NOMO-1 (cell line): ENCODE results near the gene KLK7.
"Not testable (repeated sequence)": the region's sequence is repeated elsewhere in the genome, so short reads cannot be mapped to it uniquely, and the experiment has no call there.

ENCODE experiments used
- DNase-seq, 2 experiments: peaks; one replicate each; lab custom pipeline; 2025; ENCODE audit not compliant: unreplicated experiment in 2 of 2; lab: John Stamatoyannopoulos, UW

The KLK7 gene

GRCh38 chr19:50978772-50979390, 4.8 kb downstream of the KLK7 start:
- DNase-seq: no peak

GRCh38 chr19:50977626-50978025, 6.1 kb downstream of the KLK7 start:
- no peak for DNase-seq

DNA sequence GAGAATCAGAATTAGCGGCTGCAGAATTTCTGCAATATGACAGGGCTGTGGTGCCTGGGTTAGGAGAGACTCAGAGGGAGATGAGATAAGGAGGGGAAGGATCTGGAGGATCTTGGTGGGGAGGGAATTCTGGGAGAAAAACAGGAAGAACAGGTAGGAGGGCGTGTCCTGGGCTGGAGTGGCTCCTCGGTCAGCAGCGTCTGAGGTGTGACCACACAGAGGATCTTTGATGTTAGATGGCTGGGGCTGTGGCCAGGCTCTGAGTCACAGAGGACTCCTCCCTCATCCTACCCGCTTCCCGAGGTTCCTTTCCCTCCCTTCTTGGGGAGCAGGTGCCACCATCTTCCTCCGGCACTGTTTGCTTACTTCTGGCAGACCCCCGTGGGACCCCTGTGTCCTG, 8.0 kb downstream of the KLK7 start:
- DNase-seq: no peak

DNA sequence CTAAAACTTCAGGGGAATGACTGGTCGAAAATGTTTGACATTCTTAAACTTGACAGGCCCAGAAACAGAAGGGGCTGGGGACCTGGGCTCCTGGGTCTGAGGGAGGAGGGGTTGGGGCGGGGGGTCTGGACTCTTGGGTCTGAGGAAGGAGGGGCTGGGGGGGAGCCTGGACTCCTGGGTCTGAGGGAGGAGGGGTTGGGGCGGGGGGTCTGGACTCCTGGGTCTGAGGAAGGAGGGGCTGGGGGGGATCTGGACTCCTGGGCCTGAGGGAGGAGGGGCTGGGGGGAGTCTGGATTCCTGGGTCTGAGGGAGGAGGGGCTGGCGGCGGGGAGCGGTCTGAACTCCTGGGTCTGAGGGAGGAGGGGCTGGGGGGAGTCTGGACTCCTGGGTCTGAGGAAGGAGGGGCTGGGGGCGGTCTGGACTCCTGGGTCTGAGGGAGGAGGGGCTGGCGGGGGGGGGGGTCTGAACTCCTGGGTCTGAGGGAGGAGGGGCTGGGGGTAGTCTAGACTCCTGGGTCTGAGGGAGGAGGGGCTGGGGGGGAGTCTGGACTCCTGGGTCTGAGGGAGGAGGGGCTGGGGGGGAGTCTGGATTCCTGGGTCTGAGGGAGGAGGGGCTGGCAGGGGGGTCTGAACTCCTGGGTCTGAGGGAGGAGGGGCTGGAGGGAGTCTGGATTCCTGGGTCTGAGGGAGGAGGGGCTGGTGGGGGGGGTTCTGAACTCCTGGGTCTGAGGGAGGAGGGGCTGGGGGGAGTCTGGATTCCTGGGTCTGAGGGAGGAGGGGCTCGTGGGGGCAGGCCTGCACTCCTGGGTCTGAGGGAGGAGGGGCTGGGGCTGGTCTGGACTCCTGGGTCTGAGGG, 8.8 kb downstream of the KLK7 start:
- no peak for DNase-seq

DNA sequence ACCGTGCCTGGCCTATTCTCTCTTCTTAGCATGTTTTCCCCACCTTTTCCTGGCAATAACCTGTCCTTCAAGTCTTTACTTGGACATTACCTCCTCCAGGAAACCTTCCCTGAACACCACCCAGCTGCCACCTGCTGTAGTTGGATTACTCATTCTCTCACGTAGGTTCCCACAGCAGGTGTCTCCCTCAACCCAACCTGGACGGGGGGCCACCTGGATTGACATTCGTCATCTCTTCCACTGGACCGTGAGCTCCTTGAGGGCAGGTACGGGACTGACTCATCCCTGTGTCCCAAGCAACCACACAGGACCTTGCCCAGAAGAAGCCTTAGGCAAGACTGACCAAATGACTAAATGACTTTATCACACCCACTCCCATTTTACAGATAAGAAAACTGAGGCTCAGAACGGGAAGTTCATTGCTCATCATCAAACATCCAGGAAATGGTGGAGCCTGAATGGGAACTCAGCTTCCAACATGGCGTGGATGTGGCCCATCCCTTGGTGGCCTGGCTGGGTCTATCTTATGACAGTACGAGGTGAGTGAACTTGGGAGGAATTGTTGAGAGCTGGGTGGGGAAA, 10.8 kb downstream of the KLK7 start:
- DNase-seq: no peak

- not testable (repeated sequence) for DNase-seq
Measured at GRCh38 chr19:50969810-50970209, 13.9 kb downstream of the KLK7 start.

DNA sequence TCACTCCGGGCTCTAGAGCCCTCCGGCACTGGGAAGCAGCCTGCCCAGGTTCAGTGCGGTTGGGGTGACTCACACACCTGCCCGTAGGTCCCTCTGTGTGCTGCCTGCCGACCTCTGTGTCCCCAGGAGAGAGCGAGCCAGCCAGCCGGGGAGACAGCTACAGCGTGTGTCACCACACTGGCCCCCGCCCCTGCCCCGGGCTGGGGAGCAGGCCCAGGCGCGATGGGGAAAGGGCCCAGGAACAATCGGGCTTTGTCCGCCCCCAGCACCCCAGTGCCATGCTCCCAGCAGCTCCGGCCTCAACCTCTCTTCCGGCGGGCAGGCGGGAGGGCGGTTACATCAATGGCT, 14.3 kb downstream of the KLK7 start, which contains the start of gene KLK6:
TSS of gene KLK6 (minus strand) at position 179 of the 348 bp plus-strand sequence. CDS start 1,487 bp downstream, outside the sequence.
- DNase-seq: no peak

DNA sequence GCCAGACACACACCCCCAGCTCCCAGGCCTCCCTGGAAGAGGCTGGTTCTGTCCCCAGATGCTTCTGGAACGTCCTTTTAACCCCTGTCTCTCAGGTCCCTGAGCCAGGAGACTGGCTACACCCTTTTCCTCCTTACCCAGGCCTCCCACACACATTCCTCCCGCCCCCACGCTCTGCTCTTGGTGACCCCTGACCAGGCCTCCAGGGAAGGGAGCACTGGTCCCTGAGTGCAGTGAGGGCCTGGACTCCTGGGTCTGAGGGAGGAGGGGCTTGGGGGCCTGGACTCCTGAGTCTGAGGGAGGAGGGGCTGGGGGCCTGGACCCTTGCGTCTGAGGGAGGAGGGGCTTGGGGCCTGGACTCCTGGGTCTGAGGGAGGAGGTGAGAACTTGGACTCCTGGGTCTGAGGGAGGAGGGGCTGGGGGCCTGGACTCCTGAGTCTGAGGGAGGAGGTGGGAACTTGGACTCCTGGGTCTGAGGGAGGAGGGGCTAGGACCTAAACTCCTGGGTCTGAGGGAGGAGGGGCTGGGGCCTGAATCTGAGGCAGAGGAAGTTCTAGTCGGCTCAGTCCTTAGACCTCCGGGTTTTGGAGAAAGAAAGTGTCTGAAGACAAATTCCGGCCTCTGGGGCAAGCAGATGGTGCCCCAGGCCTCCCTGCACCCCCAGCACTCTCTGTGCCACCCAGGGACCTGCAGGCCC, 14.9 kb downstream of the KLK7 start:
- DNase-seq: no peak

DNA sequence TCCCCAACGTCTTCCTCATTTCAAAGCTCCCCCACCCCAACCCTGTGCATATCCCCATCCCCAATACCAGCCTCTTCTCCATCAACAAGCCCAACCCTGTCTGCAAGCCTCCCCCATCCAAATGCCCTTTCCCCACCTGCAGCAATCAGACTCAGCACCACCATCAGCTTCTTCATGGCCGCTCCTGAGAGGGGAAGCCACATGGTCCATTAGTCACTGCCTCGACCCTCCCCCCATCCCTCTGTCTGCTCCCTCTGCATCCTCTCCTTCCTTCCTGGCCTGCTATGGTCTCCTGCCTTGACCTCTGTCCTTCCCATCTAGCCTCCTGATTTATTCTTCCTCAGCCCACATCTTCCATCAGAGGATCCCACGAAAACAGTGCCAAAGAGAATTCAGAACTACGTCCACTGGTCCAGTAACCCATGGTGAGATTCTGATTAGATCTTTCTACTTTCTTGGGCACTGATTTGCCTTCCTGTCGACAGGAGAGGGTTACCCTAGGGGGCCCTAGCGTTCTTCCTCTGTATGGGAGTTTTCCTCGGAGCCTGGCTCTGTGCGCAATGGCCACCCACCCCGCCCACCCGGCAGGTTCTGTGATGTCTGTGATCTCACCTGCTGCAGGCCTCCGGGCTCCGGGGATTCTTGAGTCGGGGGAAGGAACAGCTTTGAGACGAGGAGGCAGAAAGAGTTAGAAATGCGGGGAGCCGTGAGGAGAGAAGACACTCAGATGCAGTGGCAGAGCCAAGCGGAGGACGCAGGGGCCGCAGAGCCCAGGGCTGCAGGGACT, 15.6 kb downstream of the KLK7 start:
- DNase-seq: no peak

DNA sequence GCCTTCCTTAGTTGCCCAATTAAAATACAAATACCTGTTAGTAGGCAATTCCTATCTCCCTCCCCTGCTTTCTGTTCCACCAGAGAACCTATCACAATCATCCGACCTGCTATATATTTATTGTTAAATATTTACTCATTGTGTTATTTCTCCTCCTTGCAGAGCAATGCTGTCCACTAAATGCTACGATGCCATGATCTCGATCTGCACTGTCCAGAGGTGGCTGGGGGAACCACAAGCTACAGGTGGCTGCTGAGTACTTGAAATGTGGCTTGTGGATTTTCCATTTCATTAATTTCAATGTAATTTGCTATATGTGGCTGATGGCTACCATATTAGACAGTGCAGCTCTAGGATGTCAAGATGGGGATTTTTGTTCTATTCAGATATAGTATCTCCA, 19.5 kb downstream of the KLK7 start:
- no peak for DNase-seq

- no peak for DNase-seq
Measured at GRCh38 chr19:50963381-50963780, 20.3 kb downstream of the KLK7 start.

DNA sequence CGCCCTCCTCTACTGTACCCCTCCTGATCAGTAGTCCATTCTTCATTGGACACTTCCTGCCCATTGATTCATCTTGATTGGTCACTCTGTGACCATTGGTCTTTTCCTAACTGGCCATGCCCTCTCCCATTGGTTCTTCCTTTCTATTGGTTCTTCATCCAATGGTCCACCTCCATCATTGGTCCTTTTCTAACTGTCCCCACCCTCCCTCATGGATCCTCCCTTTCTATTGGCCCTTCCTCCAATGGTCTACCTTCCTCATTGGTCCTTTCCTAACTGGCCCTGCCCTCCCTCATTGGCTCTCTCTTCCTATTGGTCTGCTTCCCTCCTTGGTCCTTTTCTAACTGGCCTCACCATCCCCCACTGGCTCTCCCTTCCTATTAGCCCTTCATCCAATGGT, 21.5 kb downstream of the KLK7 start:
- DNase-seq: no peak

DNA sequence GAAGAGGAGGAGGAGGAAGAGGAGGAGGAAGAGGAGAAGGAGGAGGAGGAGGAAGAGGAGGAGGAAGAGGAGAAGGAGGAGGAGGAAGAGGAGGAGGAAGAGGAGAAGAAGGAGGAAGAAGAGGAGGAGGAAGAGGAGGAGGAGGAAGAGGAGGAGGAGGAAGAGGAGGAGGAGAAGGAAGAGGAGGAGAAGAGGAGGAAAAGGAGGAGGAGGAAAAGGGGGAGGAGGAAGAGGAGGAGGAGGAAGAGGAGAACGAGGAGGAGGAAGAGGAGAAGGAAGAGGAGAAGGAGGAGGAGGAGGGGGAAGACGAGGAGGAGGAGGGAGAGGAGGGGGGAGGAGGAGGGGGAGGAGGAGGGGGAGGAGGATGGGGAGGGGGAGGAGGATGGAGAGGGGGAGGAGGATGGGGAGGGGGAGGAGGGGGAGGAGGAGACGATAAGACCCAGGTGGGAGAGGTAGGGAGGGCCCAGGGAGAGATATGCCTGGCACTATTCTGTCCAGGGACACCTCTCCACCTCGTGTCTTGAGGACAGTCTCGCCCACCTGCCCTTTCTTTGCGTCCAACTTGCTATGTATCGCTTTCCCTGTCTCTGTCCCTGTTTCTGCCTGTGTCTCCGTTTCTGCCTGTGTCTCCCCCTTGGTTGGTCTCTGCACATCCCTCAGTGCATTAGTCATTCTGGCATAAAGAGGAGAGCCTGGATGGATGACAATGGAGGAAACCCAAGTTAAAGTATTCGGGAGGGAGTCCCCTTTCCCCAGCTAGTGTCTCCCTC, 23.8 kb downstream of the KLK7 start:
- DNase-seq: no peak

DNA sequence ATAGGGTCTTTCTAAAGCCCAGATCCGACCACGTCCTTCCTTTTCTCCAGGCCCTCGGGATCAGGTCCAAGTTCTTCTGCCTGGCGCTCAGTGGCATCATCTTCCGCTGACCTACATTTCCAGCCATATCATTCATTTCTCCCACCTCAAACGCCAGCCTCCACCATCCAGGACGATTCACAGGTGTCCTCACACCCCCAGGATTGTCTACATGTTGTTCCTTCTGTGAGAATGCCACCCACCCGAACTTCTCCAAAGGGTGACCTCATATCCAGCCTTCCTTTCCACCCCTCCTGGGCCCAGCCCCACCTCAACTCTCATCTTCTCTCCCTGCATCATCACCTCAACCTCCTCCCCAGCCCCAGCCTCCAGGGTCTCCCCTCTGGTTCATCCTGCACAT, 26.1 kb downstream of the KLK7 start:
- no peak for DNase-seq

DNA sequence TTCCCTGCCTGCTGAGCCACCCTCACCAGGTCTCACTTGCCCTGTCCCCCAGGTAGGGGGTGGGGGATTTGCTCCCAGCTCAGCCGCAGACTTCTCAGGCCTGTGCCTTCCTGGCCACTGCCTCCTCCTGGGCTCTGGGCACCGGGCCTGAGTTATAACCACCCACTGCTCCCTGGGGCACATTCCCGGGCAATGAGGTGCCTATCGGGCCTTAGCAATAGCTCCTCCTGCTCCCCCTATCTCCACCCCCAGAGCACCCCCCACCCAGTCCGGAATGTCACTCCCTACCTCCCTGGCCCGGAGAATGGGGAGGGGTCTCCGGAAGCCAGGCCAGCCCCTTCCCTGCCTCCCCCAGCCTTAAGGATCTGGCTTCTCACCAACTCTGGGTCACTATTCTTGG, 30.8 kb downstream of the KLK7 start, which contains the start of gene KLK5:
TSS of gene KLK5 (minus strand) at position 129 of the 400 bp plus-strand sequence. CDS start 381 bp downstream, outside the sequence.
- no peak for DNase-seq

GRCh38 chr19:50949861-50950260, 33.9 kb downstream of the KLK7 start:
- no peak for DNase-seq

DNA sequence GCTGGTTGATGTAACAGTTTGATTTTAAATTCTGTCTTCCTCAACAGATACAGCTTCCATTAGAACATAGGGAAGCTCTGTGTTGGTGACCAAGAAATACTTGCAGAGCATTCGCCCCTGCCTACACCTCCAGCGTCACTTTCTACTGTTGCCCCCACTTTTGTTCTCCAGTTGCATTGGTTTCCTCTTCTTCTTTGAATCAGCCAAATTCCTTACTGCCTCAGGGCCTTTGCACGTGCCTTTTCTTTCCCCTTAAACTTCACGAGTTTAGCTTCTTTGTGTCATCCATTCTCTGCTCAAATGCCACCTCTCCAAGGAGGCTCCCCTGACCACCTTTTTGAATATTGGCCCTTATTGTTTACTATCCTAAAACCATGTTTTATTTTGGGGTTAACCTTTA, 36.6 kb downstream of the KLK7 start:
- DNase-seq: no peak

DNA sequence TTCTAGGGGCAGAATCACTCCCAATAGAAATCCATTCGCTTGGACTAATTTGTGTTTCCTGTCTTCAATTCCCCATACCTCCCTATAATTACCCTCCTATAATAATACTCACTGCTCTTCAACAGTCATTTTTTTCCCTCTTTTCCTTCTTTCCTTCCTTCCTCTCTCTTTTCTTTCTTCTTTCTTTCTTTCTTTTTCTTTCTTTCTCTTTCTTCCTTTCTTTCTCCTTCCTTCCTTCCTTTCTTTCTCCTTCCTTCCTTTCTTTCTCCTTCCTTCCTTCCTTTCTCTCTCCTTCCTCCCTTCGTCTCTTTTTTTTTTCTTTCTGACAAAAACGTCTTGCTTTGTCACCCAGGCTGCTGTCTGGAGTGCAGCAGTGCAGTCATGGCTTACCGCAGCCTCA, 38.9 kb downstream of the KLK7 start:
- DNase-seq: no peak

DNA sequence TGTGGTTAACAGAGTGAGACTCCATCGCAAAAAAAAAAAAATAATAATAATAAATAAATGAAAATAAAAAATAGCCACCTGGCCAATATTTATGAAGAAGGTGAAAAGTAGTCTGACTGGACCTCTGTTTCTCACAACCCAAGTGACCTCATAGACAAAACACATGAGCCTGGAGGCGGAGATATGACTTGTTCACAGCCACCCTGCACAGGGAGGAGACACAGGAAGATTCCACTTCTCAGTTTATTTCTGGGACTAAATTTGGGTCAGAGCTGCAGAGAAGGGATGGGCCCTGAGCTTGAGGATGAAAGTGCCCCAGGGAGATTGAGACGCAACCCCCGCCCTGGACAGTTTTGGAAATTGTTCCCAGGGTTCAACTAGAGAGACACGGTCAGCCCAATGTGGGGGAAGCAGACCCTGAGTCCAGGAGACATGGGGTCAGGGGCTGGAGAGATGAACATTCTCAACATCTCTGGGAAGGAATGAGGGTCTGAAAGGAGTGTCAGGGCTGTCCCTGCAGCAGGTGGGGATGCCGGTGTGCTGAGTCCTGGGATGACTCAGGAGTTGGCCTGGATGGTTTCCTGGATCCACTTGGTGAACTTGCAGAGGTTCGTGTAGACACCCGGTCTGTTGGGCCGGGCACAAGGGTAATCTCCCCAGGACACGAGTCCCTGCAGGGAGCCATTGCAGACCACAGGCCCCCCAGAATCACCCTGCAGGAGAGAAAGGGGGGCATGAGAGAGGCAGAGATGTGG, 40.5 kb downstream of the KLK7 start:
- no peak for DNase-seq
